PC-3 (cell line): ENCODE results near the gene SPESP1. TPM values are rescaled to one million over a fixed set of nuclear protein-coding genes. Genes with fewer than 3 reads are reported as not detected.

Experiments
- ATAC-seq: fragments of 200-7000 bp; cut with Tn5 transposase; 2 replicates; pipeline ENCODE4 v1.9.1; 2020; ENCODE audit warnings: mild to moderate bottlenecking, moderate library complexity
- BruUV-seq: library from RNA; stranded (reverse); fragments of 400-500 nt; replicated peaks from 2 replicates; lab custom pipeline; 2021; lab: Mats Ljungman, UMichigan
- CTCF ChIA-PET: fragments of 300-600 bp; sonication (Branson Sonifier 250); formaldehyde crosslinking; loops from one replicate; lab custom pipeline; 2022; ENCODE audit warnings: antibody characterized with exemption; lab: Charles Lee
- POLR2A ChIA-PET: fragments of 300-600 bp; sonication (Branson Sonifier 250); formaldehyde crosslinking; loops from one replicate; lab custom pipeline; 2022; ENCODE audit warnings: antibody characterized with exemption; ENCODE audit not compliant: unreplicated experiment; lab: Charles Lee
- DNase-seq: peaks from one replicate; pipeline ENCODE4 v3.0.0-alpha.2; 2015
- H2AFZ ChIP-seq: fragments of 300-600 bp; sonication (generic); 2 replicates; pipeline ENCODE4 v1.6.0; 2016; ENCODE audit warnings: antibody characterized with exemption, low read length
- H3F3A ChIP-seq: fragments of 300-600 bp; sonication (generic); one replicate; pipeline ENCODE4 v1.6.0; 2017; ENCODE audit warnings: antibody characterized with exemption, low read length, control low read depth, mild to moderate bottlenecking; ENCODE audit not compliant: unreplicated experiment
- H3K27ac ChIP-seq: fragments of 300-600 bp; sonication (generic); 2 replicates; pipeline ENCODE4 v1.5.1; 2016; ENCODE audit warnings: mild to moderate bottlenecking, low read length
- H3K27me3 ChIP-seq: fragments of 300-600 bp; sonication (generic); 2 replicates; pipeline ENCODE4 v1.6.1; 2016; ENCODE audit warnings: low read length, mixed read lengths
- H3K36me3 ChIP-seq: fragments of 300-600 bp; sonication (generic); 2 replicates; pipeline ENCODE4 v1.6.1; 2016; ENCODE audit warnings: low read depth, mixed run types, low read length, mixed read lengths
- H3K4me1 ChIP-seq: fragments of 300-600 bp; sonication (generic); 2 replicates; pipeline ENCODE4 v1.5.1; 2016; ENCODE audit warnings: low read length; ENCODE audit not compliant: insufficient read depth
- H3K4me2 ChIP-seq: fragments of 300-600 bp; sonication (generic); 2 replicates; pipeline ENCODE4 v1.6.0; 2016; ENCODE audit warnings: low read length
- H3K4me3 ChIP-seq: fragments of 300-600 bp; sonication (generic); 2 replicates; pipeline ENCODE4 v1.5.1; 2016; ENCODE audit warnings: mild to moderate bottlenecking, low read length, mixed read lengths
- H3K79me2 ChIP-seq: fragments of 300-600 bp; sonication (generic); 2 replicates; pipeline ENCODE4 v1.6.1; 2017; ENCODE audit warnings: low read length, mixed read lengths
- H3K9ac ChIP-seq: fragments of 300-600 bp; sonication (generic); 2 replicates; pipeline ENCODE4 v1.6.0; 2016; ENCODE audit warnings: mild to moderate bottlenecking, low read length
- H3K9me2 ChIP-seq: fragments of 300-600 bp; sonication (generic); replicated peaks from 2 replicates; pipeline ENCODE4 v1.6.1; 2016; ENCODE audit warnings: mixed run types, low read length, mixed read lengths
- H3K9me3 ChIP-seq: fragments of 300-600 bp; sonication (generic); 2 replicates; pipeline ENCODE4 v1.6.1; 2016; ENCODE audit warnings: low read length, mixed read lengths
- H4K20me1 ChIP-seq: fragments of 300-600 bp; sonication (generic); 2 replicates; pipeline ENCODE4 v1.6.1; 2016; ENCODE audit warnings: low read length, mixed read lengths
- CTCF ChIP-seq: fragments of 300-600 bp; sonication (generic); conservative IDR thresholded peaks from 2 replicates; pipeline ENCODE4 v1.5.1; 2017; ENCODE audit warnings: antibody characterized with exemption, low read depth, mild to moderate bottlenecking, low read length
- EZH2 ChIP-seq: fragments of 300-600 bp; sonication (generic); IDR thresholded peaks from one replicate; pipeline ENCODE4 v1.6.1; 2017; ENCODE audit warnings: antibody characterized with exemption, mild to moderate bottlenecking, low read length; ENCODE audit not compliant: unreplicated experiment
- EZH2phosphoT487 ChIP-seq: fragments of 300-600 bp; sonication (generic); IDR thresholded peaks from 2 replicates; pipeline ENCODE4 v1.6.1; 2018; ENCODE audit warnings: mild to moderate bottlenecking, antibody characterized with exemption, low read length, borderline replicate concordance
- intact Hi-C: fragments of 100-400 bp; cut with micrococcal nuclease; formaldehyde crosslinking; loops from 2 replicates; pipeline ENCODE4 v1.9.0; 2023
- total RNA-seq: library from RNA; depleted of rRNA; stranded (reverse); fragments of >200 nt; gene quantifications from 2 replicates; pipeline ENCODE4 v1.2.3, GENCODE V29; 2014

Gene SPESP1
- total RNA-seq, 1 experiment from 2014 or later = not detected

GRCh38 chr15:68987120-68987519 is 56.8 kb downstream of the SPESP1 start:
- no peak overlapping the region for H3K27ac ChIP-seq
- H4K20me1 ChIP-seq = no peaks in the 10 kb centered on the region
- H2AFZ ChIP-seq = no peak overlapping the region
- no peak overlapping the region for H3K4me2 ChIP-seq
- H3K9ac ChIP-seq = no peak overlapping the region
- no peaks in the 10 kb centered on the region for H3K27me3 ChIP-seq
- no peak for DNase-seq
- ATAC-seq = no peak
- no peaks in the 10 kb centered on the region for H3K79me2 ChIP-seq
- intact Hi-C loops = no loop called here
- no peaks in the 10 kb centered on the region for H3K9me3 ChIP-seq
- H3K9me2 ChIP-seq = no peaks in the 10 kb centered on the region
- no TSS peak for BruUV-seq
- no peak for TF ChIP-seq CTCF
- no peaks in the 10 kb centered on the region for H3K4me1 ChIP-seq
- POLR2A ChIA-PET = no interaction called here
- CTCF ChIA-PET = no interaction called here
- H3K36me3 ChIP-seq = no peaks in the 10 kb centered on the region
- H3K4me3 ChIP-seq = no peak overlapping the region
- no peaks in the 10 kb centered on the region for H3F3A ChIP-seq

- Histone ChIP-seq H3K4me1 (no peaks in the 10 kb centered on the region), H3K36me3 (no peaks in the 10 kb centered on the region), H3K9me2 (no peaks in the 10 kb centered on the region), H3K4me2 (no peak overlapping the region), H3K27ac (no peak overlapping the region), H3K27me3 (no peaks in the 10 kb centered on the region), H3K79me2 (no peaks in the 10 kb centered on the region), H3K9me3 (no peaks in the 10 kb centered on the region), H4K20me1 (no peaks in the 10 kb centered on the region), H3F3A (no peaks in the 10 kb centered on the region), H3K9ac (no peak overlapping the region), H3K4me3 (no peak overlapping the region), H2AFZ (no peak overlapping the region)
- intact Hi-C loops = no loop called here
- no peak for ATAC-seq
- BruUV-seq = no TSS peak
- ChIA-PET CTCF (no interaction called here), POLR2A (no interaction called here)
- no peak for DNase-seq
- no peak for TF ChIP-seq EZH2phosphoT487
- no peak for TF ChIP-seq CTCF
- TF ChIP-seq EZH2 = no peak
Observed at GRCh38 chr15:68987676-68988075, 57.4 kb downstream of the SPESP1 start.

- H3K4me3 ChIP-seq = no peak overlapping the region
- H3K9me2 ChIP-seq = no peaks in the 10 kb centered on the region
- no peaks in the 10 kb centered on the region for H3F3A ChIP-seq
- H3K79me2 ChIP-seq = no peaks in the 10 kb centered on the region
- no peak for DNase-seq
- intact Hi-C loops = no loop called here
- H3K9me3 ChIP-seq = no peaks in the 10 kb centered on the region
- POLR2A ChIA-PET = no interaction called here
- no peaks in the 10 kb centered on the region for H3K36me3 ChIP-seq
- H4K20me1 ChIP-seq = no peaks in the 10 kb centered on the region
- peaks cover 12% of the 10 kb centered on the region for H3K4me1 ChIP-seq
- H3K27me3 ChIP-seq = no peaks in the 10 kb centered on the region
- H3K9ac ChIP-seq = no peak overlapping the region
- CTCF ChIA-PET = no interaction called here
- no peak for ATAC-seq
- no TSS peak for BruUV-seq
- H3K27ac ChIP-seq = no peak overlapping the region
- H2AFZ ChIP-seq = no peak overlapping the region
- no peak overlapping the region for H3K4me2 ChIP-seq
- no peak for TF ChIP-seq CTCF
- no peak for TF ChIP-seq EZH2phosphoT487
- no peak for TF ChIP-seq EZH2
Observed at GRCh38 chr15:68989541-68990230, 59.4 kb downstream of the SPESP1 start.
